ENCODE data around the gene MED7.

Gene MED7

DNA sequence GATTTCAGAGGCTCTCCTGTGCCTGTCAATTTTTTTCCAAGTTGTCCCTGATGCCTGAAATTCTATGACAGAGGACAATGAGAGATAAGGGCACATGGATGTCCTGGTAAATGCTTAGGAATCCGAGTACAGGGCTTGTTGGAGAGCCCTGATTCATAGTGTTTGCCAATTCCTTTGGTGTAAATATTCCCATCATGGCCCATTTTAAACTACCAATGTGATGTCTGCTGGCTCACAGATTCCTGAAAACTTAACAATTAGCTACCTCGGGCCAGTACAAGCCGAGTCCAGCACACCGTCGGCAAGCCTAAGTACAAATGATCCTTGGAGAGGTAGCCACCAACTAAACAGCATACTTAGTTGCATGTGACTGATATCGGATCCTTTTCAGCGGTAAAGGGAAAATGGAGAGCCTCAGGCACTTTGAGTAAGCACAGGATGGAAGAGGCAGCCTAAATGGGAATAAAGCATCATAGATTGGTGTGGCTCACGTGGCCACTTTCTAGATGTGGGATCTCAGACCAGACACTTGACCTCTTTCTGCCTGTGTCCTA lies 41.5 kb upstream of the MED7 start:
- Histone ChIP-seq H3K36me3 (no peaks in the 10 kb centered on the region), H3K4me3 (ENCODE audit: low read depth in 1 of 2, low read length in 1 of 2) (no peak overlapping the region), H3K27ac (no peak overlapping the region), H3K9me3 (no peaks in the 10 kb centered on the region), H3K27me3 (peaks cover 40% of the 10 kb centered on the region), H3K4me1 (ENCODE audit: control insufficient read depth in 1 of 2, insufficient read depth in 1 of 2, low read depth in 1 of 2, low read length in 1 of 2) (no peaks in the 10 kb centered on the region)
- no peak for TF ChIP-seq CTCF (IDR thresholded peaks at IDR 0.05)

DNA sequence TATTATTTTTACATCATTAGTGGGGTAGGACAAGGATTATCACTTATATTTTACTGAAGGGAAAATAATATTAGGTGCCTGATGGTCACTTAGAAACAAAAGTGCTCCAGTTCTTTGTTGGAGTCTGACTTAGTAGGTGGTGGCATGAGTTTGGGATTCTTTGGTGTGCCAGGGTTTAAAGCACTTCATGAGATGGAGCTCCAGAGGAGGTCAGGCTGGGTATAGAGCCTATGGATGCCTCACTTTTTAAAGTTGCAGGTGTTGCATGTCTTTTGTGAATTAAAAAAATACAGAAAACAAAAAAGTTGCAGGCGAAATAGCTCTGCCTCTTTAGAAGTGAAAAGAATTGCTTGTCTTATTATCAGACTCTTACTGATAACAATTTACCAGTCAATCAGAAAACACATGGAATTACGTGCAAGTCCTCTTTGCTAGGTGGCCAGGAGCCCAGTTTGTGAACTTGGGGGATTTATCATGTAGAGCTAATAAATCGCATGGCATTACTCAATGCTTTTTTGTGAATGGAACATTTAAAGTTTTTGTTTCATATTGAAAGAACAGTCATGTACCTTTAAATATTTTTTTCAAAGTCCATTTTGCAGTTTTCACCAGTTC lies 39.6 kb upstream of the MED7 start:
- Histone ChIP-seq H3K27me3 (peaks cover 50% of the 10 kb centered on the region), H3K36me3 (no peaks in the 10 kb centered on the region), H3K9me3 (no peaks in the 10 kb centered on the region), H3K27ac (no peak overlapping the region), H3K4me1 (ENCODE audit: control insufficient read depth in 1 of 2, insufficient read depth in 1 of 2, low read depth in 1 of 2, low read length in 1 of 2) (no peaks in the 10 kb centered on the region), H3K4me3 (ENCODE audit: low read depth in 1 of 2, low read length in 1 of 2) (no peak overlapping the region)
- TF ChIP-seq CTCF (IDR thresholded peaks at IDR 0.05), result no peak

DNA sequence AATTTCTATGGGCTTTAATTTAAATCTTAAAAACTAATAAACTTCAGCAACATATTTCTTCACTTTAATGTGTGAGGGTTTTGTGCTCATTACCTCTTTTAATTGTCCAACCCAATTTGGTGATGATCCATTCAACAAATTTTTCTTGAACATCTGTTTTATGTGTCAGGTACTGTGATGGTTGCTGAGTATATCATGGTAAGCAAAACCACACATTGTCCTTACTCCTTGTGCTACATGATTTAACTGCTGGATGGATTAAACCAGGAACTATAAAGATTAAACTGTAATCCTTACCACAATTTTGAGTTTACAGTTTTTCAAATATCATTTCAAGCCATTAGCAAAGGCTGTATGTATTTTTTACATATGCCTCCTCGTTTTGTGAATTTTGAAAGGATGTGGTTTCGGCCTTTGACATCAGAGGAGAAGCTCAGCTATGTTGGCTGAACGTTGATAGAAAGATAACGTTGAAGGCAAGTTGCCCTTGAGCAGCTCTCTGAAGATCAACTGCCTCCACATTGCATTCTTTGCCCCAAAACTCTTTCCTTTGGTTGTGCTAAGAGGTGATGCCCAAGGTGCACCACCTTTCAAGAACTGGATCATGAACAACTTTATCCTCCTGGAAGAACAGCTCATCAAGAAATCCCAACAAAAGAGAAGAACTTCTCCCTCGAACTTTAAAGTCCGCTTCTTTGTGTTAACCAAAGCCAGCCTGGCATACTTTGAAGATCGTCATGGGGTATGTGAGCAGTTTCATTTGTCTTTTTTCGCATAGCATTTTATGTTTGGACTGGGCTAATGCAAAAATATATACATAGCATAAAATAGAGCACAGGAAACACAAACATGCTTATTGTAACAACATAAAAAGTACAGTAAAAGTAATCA lies 38.0 kb upstream of the MED7 start, which contains the start of gene ITK:
ITK (plus strand) TSS at position 467 of the 891 bp plus-strand sequence; CDS start at position 605, 138 bp downstream.
- Histone ChIP-seq H3K4me3 (ENCODE audit: low read depth in 1 of 2, low read length in 1 of 2) (no peak within 1 kb of the TSS), H3K27me3 (peaks cover 50% of the 10 kb centered on the region), H3K36me3 (no peaks in the 10 kb centered on the region), H3K27ac (no peak within 1 kb of the TSS), H3K9me3 (no peaks in the 10 kb centered on the region), H3K4me1 (ENCODE audit: control insufficient read depth in 1 of 2, insufficient read depth in 1 of 2, low read depth in 1 of 2, low read length in 1 of 2) (no peaks in the 10 kb centered on the region)
- no peak for TF ChIP-seq CTCF (IDR thresholded peaks at IDR 0.05)

DNA sequence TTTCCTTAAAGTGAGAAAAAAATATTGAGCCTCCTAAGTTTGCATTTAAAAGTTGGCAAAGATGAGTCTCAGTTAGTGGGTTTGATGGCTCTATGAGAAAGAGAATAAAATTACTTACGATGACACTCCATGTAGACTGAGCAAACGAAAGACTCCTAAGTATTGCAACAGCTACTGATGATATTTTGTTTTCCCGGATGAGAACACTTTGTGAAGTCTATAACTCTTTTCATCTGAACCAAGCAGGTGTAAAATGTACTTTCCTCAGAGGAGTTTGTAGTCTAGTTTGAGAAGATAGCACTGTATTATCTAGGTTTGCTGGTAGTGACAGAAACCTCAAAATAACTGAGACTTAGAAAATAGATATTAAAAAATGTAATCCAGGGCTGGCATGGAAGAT lies 36.3 kb upstream of the MED7 start:
- Histone ChIP-seq H3K4me1 (ENCODE audit: control insufficient read depth in 1 of 2, insufficient read depth in 1 of 2, low read depth in 1 of 2, low read length in 1 of 2) (no peaks in the 10 kb centered on the region), H3K9me3 (no peaks in the 10 kb centered on the region), H3K36me3 (no peaks in the 10 kb centered on the region), H3K27me3 (peaks cover 48% of the 10 kb centered on the region), H3K4me3 (ENCODE audit: low read depth in 1 of 2, low read length in 1 of 2) (no peak overlapping the region), H3K27ac (no peak overlapping the region)
- no peak for TF ChIP-seq CTCF (IDR thresholded peaks at IDR 0.05)

- TF ChIP-seq CTCF (IDR thresholded peaks at IDR 0.05), result no peak
- Histone ChIP-seq H3K4me1 (ENCODE audit: control insufficient read depth in 1 of 2, insufficient read depth in 1 of 2, low read depth in 1 of 2, low read length in 1 of 2) (no peaks in the 10 kb centered on the region), H3K36me3 (no peaks in the 10 kb centered on the region), H3K9me3 (no peaks in the 10 kb centered on the region), H3K4me3 (ENCODE audit: low read depth in 1 of 2, low read length in 1 of 2) (no peak overlapping the region), H3K27ac (no peak overlapping the region), H3K27me3 (peaks cover 40% of the 10 kb centered on the region)
These were observed 35.3 kb upstream of the MED7 start for GRCh38 chr5:157177953-157178352.
